ENCODE measurements around the gene SLC39A1. TPM values are rescaled to one million over a fixed set of nuclear protein-coding genes. Genes with fewer than 3 reads are reported as not detected.

Gene SLC39A1
- total and polyA plus RNA-seq, 9 of the 15 experiments (the other 6 are each of a cell fraction or from before 2014, with no cell fraction given), result 9.9 to 81.1 (median 62.7) TPM

- no peak for TF ChIP-seq ZFP91 (CRISPR knock-in tag; IDR thresholded peaks at IDR 0.05)
- TF ChIP-seq ZNF212 (CRISPR knock-in tag; IDR thresholded peaks at IDR 0.05), result 0 out of 2 replicates have a peak, but pooled peaks have one; percentile 6
- TF ChIP-seq CBFA2T3 (IDR thresholded peaks at IDR 0.05), result no peak
- peak; percentile 71 to 97 (median 94) for TF ChIP-seq YY1 (IDR thresholded peaks at IDR 0.05; ENCODE audit: borderline replicate concordance in 1 of 3, control insufficient read depth in 1 of 3, extremely low read depth in 1 of 3, insufficient read depth in 3 of 3, insufficient read length in 1 of 3, insufficient replicate concordance in 2 of 3, low read depth in 1 of 3, low read length in 2 of 3)
- no peak for TF ChIP-seq SNIP1 (IDR thresholded peaks at IDR 0.05; ENCODE audit: low read depth)
- no peak for TF ChIP-seq XRCC3 (IDR thresholded peaks at IDR 0.05)
- peak; percentile 92 for TF ChIP-seq ZNF143 (CRISPR knock-in tag; IDR thresholded peaks at IDR 0.05)
- no peak for TF ChIP-seq NFIX (CRISPR knock-in tag; IDR thresholded peaks at IDR 0.05; ENCODE audit: low read depth)
- no peak for TF ChIP-seq ZNF764 (CRISPR knock-in tag; IDR thresholded peaks at IDR 0.05; ENCODE audit: low read depth)
- no peak for TF ChIP-seq ZBTB2 (IDR thresholded peaks at IDR 0.05)
- no peak for TF ChIP-seq MCM2 (IDR thresholded peaks at IDR 0.05; ENCODE audit: low read depth)
- peak; percentile 77 for TF ChIP-seq TAF1 (IDR thresholded peaks at IDR 0.05; ENCODE audit: control insufficient read depth, extremely low read depth, insufficient read depth, low read length, severe bottlenecking)
- no peak for TF ChIP-seq ZNF318 (IDR thresholded peaks at IDR 0.05; ENCODE audit: borderline replicate concordance in 1 of 2, low read depth in 1 of 2)
Observed at GRCh38 chr1:153977250-153978240, 14.2 kb upstream of the SLC39A1 start, which contains the start of gene JTB (continued).
